Smooth muscle cell (in vitro differentiated cells): ENCODE results near the gene SPON1. TPM values are rescaled to one million over a fixed set of nuclear protein-coding genes. Genes with fewer than 3 reads are reported as not detected.
"Not testable (repeated sequence)": the region's sequence is repeated elsewhere in the genome, so short reads cannot be mapped to it uniquely, and the experiment has no call there.

Source experiments
- DNase-seq: peaks from one replicate; lab custom pipeline; 2025; ENCODE audit not compliant: unreplicated experiment; lab: John Stamatoyannopoulos, UW
- H2AFZ ChIP-seq: fragments of 200-600 bp; sonication (generic); 2 replicates; pipeline ENCODE4 v1.6.0; 2016; ENCODE audit warnings: antibody characterized with exemption, low read depth, mild to moderate bottlenecking
- H3F3A ChIP-seq: fragments of 200-600 bp; sonication (generic); 2 replicates; pipeline ENCODE4 v1.6.0; 2017; ENCODE audit warnings: antibody characterized with exemption, low read depth
- H3K27ac ChIP-seq: fragments of 200-600 bp; sonication (generic); 2 replicates; pipeline ENCODE4 v1.5.1; 2016; ENCODE audit warnings: low read depth, mild to moderate bottlenecking
- H3K27me3 ChIP-seq: fragments of 200-600 bp; sonication (generic); 2 replicates; pipeline ENCODE4 v1.6.1; 2016; ENCODE audit warnings: low read depth, mild to moderate bottlenecking
- H3K36me3 ChIP-seq: fragments of 200-600 bp; sonication (generic); 2 replicates; pipeline ENCODE4 v1.5.1; 2016; ENCODE audit warnings: low read depth
- H3K4me1 ChIP-seq: fragments of 200-600 bp; sonication (generic); 2 replicates; pipeline ENCODE4 v1.5.1; 2016; ENCODE audit warnings: low read depth
- H3K4me2 ChIP-seq: fragments of 200-600 bp; sonication (generic); 2 replicates; pipeline ENCODE4 v1.6.0; 2016; ENCODE audit warnings: mild to moderate bottlenecking
- H3K4me3 ChIP-seq: fragments of 200-600 bp; sonication (generic); 2 replicates; pipeline ENCODE4 v1.5.1; 2016; ENCODE audit warnings: mild to moderate bottlenecking
- H3K79me2 ChIP-seq: fragments of 200-600 bp; sonication (generic); 2 replicates; pipeline ENCODE4 v1.6.0; 2016; ENCODE audit warnings: low read depth, mild to moderate bottlenecking
- H3K9ac ChIP-seq: fragments of 200-600 bp; sonication (generic); 2 replicates; pipeline ENCODE4 v1.6.0; 2016; ENCODE audit warnings: low read depth
- H3K9me3 ChIP-seq: fragments of 200-600 bp; sonication (generic); replicated peaks from 2 replicates; pipeline ENCODE4 v1.5.1; 2016; ENCODE audit warnings: low read depth
- H4K20me1 ChIP-seq: fragments of 200-600 bp; sonication (generic); 2 replicates; pipeline ENCODE4 v1.6.0; 2016; ENCODE audit warnings: low read depth
- CTCF ChIP-seq: fragments of 200-600 bp; sonication (generic); IDR thresholded peaks from 2 replicates; pipeline ENCODE4 v1.5.1; 2017; ENCODE audit warnings: borderline replicate concordance, mild to moderate bottlenecking, antibody characterized with exemption; ENCODE audit not compliant: insufficient read depth, poor library complexity, severe bottlenecking
- WGBS: methylation state at CpG from one replicate; pipeline ENCODE4 v1.1.7; 2016; ENCODE audit warnings: low lambda C conversion rate; 5-methylcytosine and 5-hydroxymethylcytosine counted together
- polyA plus RNA-seq: library from polyadenylated mRNA; unstranded; fragments of >200 nt; fragmentation: Nextera tagmentation; extraction: Ambion mirVana; gene quantifications from 2 replicates; pipeline ENCODE4 v1.2.1, GENCODE V29; 2016
- total RNA-seq: library from RNA; depleted of rRNA; stranded (reverse); fragments of >200 nt; gene quantifications from 2 replicates; pipeline ENCODE4 v1.2.3, GENCODE V29; 2014

SPON1 gene
- total and polyA plus RNA-seq, 2 experiments from 2014 or later: 38.0 to 40.6 TPM

DNA sequence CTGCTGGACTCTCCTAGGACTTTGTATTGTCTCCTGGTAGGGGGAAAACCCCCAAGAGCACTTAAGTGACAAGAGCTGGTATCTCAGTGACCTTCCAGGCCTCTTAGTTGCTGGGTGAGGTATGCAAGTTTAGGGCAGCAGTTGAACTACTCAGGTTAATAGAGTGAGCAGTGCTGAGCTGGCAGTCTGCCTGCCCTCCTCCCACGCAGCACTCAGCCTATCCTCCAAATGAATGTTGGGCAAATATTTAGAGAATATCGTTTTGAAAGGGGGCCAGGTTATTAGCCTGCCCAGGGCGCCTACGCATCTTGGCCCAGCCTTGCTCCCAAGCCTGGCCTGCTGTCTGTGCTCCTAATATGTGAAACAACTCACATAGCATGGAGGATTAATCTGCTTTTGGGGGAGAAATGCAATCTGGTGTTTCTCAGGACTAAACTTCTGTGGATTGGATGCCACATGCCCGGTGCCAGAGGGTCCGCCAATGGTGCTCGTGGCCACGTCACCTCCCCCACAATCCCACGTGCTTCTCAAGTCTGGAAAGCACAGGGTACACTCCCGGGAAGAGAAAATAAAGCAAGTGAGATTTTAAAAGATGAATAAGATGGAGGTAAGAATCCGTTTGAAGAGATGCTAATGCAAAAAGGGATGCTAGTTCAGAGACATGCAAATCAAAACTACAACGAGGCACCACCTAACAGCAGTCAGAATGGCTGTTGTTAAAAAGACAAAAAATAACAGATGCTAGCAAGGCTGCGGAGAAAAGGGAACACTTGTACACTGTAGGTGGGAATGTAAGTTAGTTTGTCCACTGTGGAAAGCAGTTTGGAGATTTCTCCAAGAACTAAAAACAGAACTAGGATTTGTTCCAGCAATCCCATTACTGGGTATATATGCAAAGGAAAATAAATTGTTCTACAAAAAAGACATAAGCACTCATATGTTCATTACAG, 67.7 kb downstream of the SPON1 start:
- no peak overlapping the region for H3K4me3 ChIP-seq
- H3K4me1 ChIP-seq: peaks cover 10% of the 10 kb centered on the region
- no peak for TF ChIP-seq CTCF
- H3F3A ChIP-seq: no peaks in the 10 kb centered on the region
- no peaks in the 10 kb centered on the region for H3K9me3 ChIP-seq
- H2AFZ ChIP-seq: no peak overlapping the region
- no peak overlapping the region for H3K27ac ChIP-seq
- no peaks in the 10 kb centered on the region for H3K79me2 ChIP-seq
- H4K20me1 ChIP-seq: no peaks in the 10 kb centered on the region
- DNase-seq: no peak
- H3K36me3 ChIP-seq: no peaks in the 10 kb centered on the region
- no peak overlapping the region for H3K9ac ChIP-seq
- H3K27me3 ChIP-seq: no peaks in the 10 kb centered on the region
- H3K4me2 ChIP-seq: no peak overlapping the region
- 83% methylated on average over 13 of the region's 13 CpGs for WGBS

- H3K27ac ChIP-seq, H4K20me1 ChIP-seq, H3K9ac ChIP-seq, H3K79me2 ChIP-seq, H3F3A ChIP-seq, H3K4me2 ChIP-seq, H3K4me3 ChIP-seq, H3K27me3 ChIP-seq, H2AFZ ChIP-seq, H3K4me1 ChIP-seq, H3K36me3 ChIP-seq, DNase-seq, H3K9me3 ChIP-seq: not testable (repeated sequence)
- WGBS: 96% methylated on average over 2 of the region's 2 CpGs
Measured at GRCh38 chr11:14035526-14035925, 73.0 kb downstream of the SPON1 start.

DNA sequence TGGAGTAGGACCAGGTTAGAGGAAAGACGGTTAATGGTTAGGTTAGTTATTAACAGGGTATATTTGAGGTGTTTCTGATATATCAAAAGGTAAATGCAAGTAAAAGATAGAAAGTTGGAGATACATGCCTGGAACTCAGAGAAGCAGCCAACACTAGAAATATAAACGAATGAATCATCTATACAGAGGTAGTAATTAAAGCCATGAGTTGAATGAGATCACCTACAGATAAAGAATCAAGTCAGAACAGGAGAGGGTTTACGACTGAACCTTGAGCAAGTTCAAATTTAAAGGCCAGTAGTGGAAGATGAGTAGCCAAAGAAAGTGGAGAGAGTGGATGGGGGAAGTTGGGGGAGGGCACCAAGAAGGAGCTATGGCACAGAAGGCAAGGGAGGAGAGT, 73.9 kb downstream of the SPON1 start:
- Histone ChIP-seq H3K9ac (no peak overlapping the region), H3K4me2 (no peak overlapping the region), H3K79me2 (no peaks in the 10 kb centered on the region), H3K4me3 (no peak overlapping the region), H3K27ac (no peak overlapping the region), H3K4me1 (no peaks in the 10 kb centered on the region), H4K20me1 (no peaks in the 10 kb centered on the region), H3K9me3 (no peaks in the 10 kb centered on the region), H2AFZ (no peak overlapping the region), H3K27me3 (no peaks in the 10 kb centered on the region), H3F3A (no peaks in the 10 kb centered on the region), H3K36me3 (no peaks in the 10 kb centered on the region)
- no peak for DNase-seq
- no peak for TF ChIP-seq CTCF
- WGBS: 90% methylated on average over 3 of the region's 3 CpGs

DNA sequence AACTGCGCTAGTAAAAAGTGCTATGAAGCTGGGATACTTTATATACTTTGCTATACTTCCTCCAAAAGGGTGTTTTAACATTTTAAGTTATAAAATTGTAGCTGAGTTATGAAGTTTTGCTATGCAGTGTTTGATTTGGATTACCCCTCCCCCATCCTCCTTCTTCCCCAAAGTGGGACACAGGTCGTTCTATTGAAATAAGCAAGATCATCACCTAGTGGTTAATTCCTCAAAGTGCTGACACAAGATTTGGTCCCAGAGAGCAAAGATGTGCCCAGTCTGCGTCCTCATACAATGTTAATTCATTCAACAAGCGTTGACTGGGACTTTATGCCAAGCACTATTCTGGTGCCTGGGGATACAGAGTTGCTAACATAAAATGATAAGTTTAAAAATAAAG, 78.5 kb downstream of the SPON1 start:
- Histone ChIP-seq H3F3A (no peaks in the 10 kb centered on the region), H3K4me3 (no peak overlapping the region), H3K9me3 (no peaks in the 10 kb centered on the region), H3K4me1 (no peaks in the 10 kb centered on the region), H3K9ac (no peak overlapping the region), H3K27me3 (no peaks in the 10 kb centered on the region), H3K4me2 (no peak overlapping the region), H3K79me2 (no peaks in the 10 kb centered on the region), H2AFZ (no peak overlapping the region), H3K27ac (no peak overlapping the region), H4K20me1 (no peaks in the 10 kb centered on the region), H3K36me3 (no peaks in the 10 kb centered on the region)
- 73% methylated on average over 4 of the region's 4 CpGs for WGBS
- DNase-seq: no peak
- no peak for TF ChIP-seq CTCF
